WTC11 (cell line): ENCODE measurements around the gene ANKMY1. TPM values are rescaled to one million over a fixed set of nuclear protein-coding genes. Genes with fewer than 3 reads are reported as not detected.

Experiments used
- ATAC-seq: fragments of 200-7000 bp; cut with Tn5 transposase; 2 replicates; pipeline ENCODE4 v1.10.0; 2021; ENCODE audit warnings: mild to moderate bottlenecking, moderate library complexity
- CTCF ChIA-PET: fragments of 300-600 bp; sonication (Branson Sonifier 250); formaldehyde crosslinking; loops from one replicate; lab custom pipeline; 2021; ENCODE audit warnings: antibody characterized with exemption; lab: Charles Lee
- POLR2A ChIA-PET: fragments of 350-600 bp; sonication (Branson Sonifier 250); formaldehyde crosslinking; loops from one replicate; lab custom pipeline; 2021; ENCODE audit warnings: antibody characterized with exemption; lab: Charles Lee
- DNase-seq: peaks from one replicate; pipeline ENCODE4 v3.0.0; 2021; ENCODE audit warnings: low spot score
- H3K27ac Mint-ChIP-seq: 2 replicates; pipeline ENCODE4 v1.8.0; 2021; ENCODE audit warnings: mixed read lengths
- H3K27me3 Mint-ChIP-seq: 2 replicates; pipeline ENCODE4 v1.8.0; 2021; ENCODE audit warnings: low read depth, mild to moderate bottlenecking, moderate library complexity, mixed read lengths
- H3K36me3 Mint-ChIP-seq: 2 replicates; pipeline ENCODE4 v1.8.0; 2021; ENCODE audit warnings: mixed read lengths
- H3K4me1 Mint-ChIP-seq: 2 replicates; pipeline ENCODE4 v1.8.0; 2022; ENCODE audit warnings: mixed read lengths
- H3K4me3 Mint-ChIP-seq: 2 replicates; pipeline ENCODE4 v1.8.0; 2021; ENCODE audit warnings: mild to moderate bottlenecking, moderate library complexity, mixed read lengths
- H3K9me3 Mint-ChIP-seq: 2 replicates; pipeline ENCODE4 v1.8.0; 2021; ENCODE audit warnings: mixed read lengths
- EMX1 ChIP-seq: fragments of 250-450 bp; sonication (Bioruptor Pico); IDR thresholded peaks from 2 replicates; pipeline ENCODE4 v1.8.0; 2021; ENCODE audit warnings: mild to moderate bottlenecking
- GABPB1 ChIP-seq: sonication (generic); formaldehyde crosslinking; IDR thresholded peaks from 2 replicates; pipeline ENCODE4 v1.8.1; 2023; ENCODE audit warnings: mild to moderate bottlenecking, missing genetic modification reagents
- NFE2L1 ChIP-seq: sonication (generic); formaldehyde crosslinking; IDR thresholded peaks from 2 replicates; pipeline ENCODE4 v1.8.1; 2023; ENCODE audit warnings: missing genetic modification reagents
- RELA ChIP-seq: sonication (generic); formaldehyde crosslinking; IDR thresholded peaks from 2 replicates; pipeline ENCODE4 v1.8.1; 2022; ENCODE audit warnings: missing genetic modification reagents, mild to moderate bottlenecking, borderline replicate concordance
- SMAD4 ChIP-seq: sonication (generic); formaldehyde crosslinking; IDR thresholded peaks from 2 replicates; pipeline ENCODE4 v1.8.0; 2022; ENCODE audit warnings: mild to moderate bottlenecking, missing genetic modification reagents
- TEAD1 ChIP-seq: sonication (generic); formaldehyde crosslinking; IDR thresholded peaks from 2 replicates; pipeline ENCODE4 v1.8.0; 2022; ENCODE audit warnings: mild to moderate bottlenecking, missing genetic modification reagents
- ZNF138 ChIP-seq: sonication (generic); formaldehyde crosslinking; conservative IDR thresholded peaks from 2 replicates; pipeline ENCODE4 v1.8.1; 2022; ENCODE audit warnings: mild to moderate bottlenecking, moderate library complexity, missing genetic modification reagents
- ZNF232 ChIP-seq: sonication (generic); formaldehyde crosslinking; IDR thresholded peaks from 2 replicates; pipeline ENCODE4 v1.8.0; 2022; ENCODE audit warnings: mild to moderate bottlenecking, missing genetic modification reagents
- ZNF317 ChIP-seq: sonication (generic); formaldehyde crosslinking; IDR thresholded peaks from 2 replicates; pipeline ENCODE4 v1.8.1; 2023; ENCODE audit warnings: low read depth, mild to moderate bottlenecking, moderate library complexity, missing genetic modification reagents, borderline replicate concordance
- ZNF416 ChIP-seq: fragments of 250-450 bp; sonication (Bioruptor Pico); IDR thresholded peaks from 2 replicates; pipeline ENCODE4 v1.9.0; 2021; ENCODE audit warnings: mild to moderate bottlenecking, inconsistent platforms
- total RNA-seq: library from RNA; stranded (reverse); gene quantifications from 3 replicates; pipeline ENCODE4 v1.2.3, GENCODE V29; 2021
- TF ChIP-seq, protein P1 (sequence below): sonication (generic); formaldehyde crosslinking; IDR thresholded peaks from 2 replicates; pipeline ENCODE4 v1.8.0; 2022; ENCODE audit warnings: mild to moderate bottlenecking, missing genetic modification reagents
- TF ChIP-seq, protein P2 (sequence below): sonication (generic); formaldehyde crosslinking; IDR thresholded peaks from 2 replicates; pipeline ENCODE4 v1.8.1; 2023; ENCODE audit warnings: mild to moderate bottlenecking, missing genetic modification reagents, moderate library complexity
- TF ChIP-seq, protein P3 (sequence below): sonication (generic); formaldehyde crosslinking; IDR thresholded peaks from 2 replicates; pipeline ENCODE4 v1.8.1; 2023; ENCODE audit warnings: mild to moderate bottlenecking, missing genetic modification reagents, moderate library complexity
- TF ChIP-seq, protein P4 (sequence below): sonication (generic); formaldehyde crosslinking; IDR thresholded peaks from 2 replicates; pipeline ENCODE4 v1.8.1; 2023; ENCODE audit warnings: mild to moderate bottlenecking, missing genetic modification reagents
- TF ChIP-seq, protein P5 (sequence below): sonication (generic); formaldehyde crosslinking; IDR thresholded peaks from 2 replicates; pipeline ENCODE4 v1.8.1; 2023; ENCODE audit warnings: mild to moderate bottlenecking, missing genetic modification reagents, borderline replicate concordance
- TF ChIP-seq, protein P6 (sequence below): sonication (generic); formaldehyde crosslinking; IDR thresholded peaks from 2 replicates; pipeline ENCODE4 v1.8.0; 2022; ENCODE audit warnings: mild to moderate bottlenecking, missing genetic modification reagents
- TF ChIP-seq, protein P7 (sequence below): sonication (generic); formaldehyde crosslinking; IDR thresholded peaks from 2 replicates; pipeline ENCODE4 v1.8.1; 2022; ENCODE audit warnings: missing genetic modification reagents, borderline replicate concordance
- TF ChIP-seq, protein P8 (sequence below): fragments of 250-450 bp; sonication (Bioruptor Pico); conservative IDR thresholded peaks from 2 replicates; pipeline ENCODE4 v1.9.0; 2021; ENCODE audit warnings: mild to moderate bottlenecking
- TF ChIP-seq, protein P9 (sequence below): sonication (generic); formaldehyde crosslinking; IDR thresholded peaks from 2 replicates; pipeline ENCODE4 v1.8.0; 2022; ENCODE audit warnings: missing genetic modification reagents

The ANKMY1 gene
- total RNA-seq, 1 experiment from 2014 or later = 4.6 TPM

DNA sequence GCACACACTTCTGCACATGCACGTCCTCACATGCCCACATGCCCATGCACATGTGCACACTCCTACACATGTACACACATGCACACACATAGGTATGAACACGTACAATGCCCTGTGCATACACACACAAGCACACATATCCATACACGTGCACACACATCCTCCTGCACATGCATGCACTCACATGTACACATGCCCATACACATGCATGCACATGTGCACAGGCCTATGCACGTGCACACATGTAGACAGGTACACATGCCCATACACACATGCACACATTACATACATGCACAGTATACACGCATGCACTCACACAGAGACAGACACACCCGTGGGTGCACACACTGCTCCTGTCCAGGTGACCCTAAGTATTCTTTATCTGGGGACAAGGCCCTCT is 88.0 kb downstream of the ANKMY1 start (continued):
- TF ChIP-seq ZNF232 (CRISPR knock-in tag) (no peak), NFE2L1 (no peak), SMAD4 (CRISPR knock-in tag) (no peak), RELA (CRISPR knock-in tag) (no peak), GABPB1 (CRISPR knock-in tag) (no peak), ZNF416 (CRISPR knock-in tag) (no peak), ZNF317 (CRISPR knock-in tag) (no peak)
- TF ChIP-seq, protein P1, sequence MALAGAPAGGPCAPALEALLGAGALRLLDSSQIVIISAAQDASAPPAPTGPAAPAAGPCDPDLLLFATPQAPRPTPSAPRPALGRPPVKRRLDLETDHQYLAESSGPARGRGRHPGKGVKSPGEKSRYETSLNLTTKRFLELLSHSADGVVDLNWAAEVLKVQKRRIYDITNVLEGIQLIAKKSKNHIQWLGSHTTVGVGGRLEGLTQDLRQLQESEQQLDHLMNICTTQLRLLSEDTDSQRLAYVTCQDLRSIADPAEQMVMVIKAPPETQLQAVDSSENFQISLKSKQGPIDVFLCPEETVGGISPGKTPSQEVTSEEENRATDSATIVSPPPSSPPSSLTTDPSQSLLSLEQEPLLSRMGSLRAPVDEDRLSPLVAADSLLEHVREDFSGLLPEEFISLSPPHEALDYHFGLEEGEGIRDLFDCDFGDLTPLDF (CRISPR knock-in tag) = no peak
- TF ChIP-seq, protein P2, sequence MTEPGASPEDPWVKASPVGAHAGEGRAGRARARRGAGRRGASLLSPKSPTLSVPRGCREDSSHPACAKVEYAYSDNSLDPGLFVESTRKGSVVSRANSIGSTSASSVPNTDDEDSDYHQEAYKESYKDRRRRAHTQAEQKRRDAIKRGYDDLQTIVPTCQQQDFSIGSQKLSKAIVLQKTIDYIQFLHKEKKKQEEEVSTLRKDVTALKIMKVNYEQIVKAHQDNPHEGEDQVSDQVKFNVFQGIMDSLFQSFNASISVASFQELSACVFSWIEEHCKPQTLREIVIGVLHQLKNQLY (CRISPR knock-in tag) = no peak
- TF ChIP-seq, protein P3, sequence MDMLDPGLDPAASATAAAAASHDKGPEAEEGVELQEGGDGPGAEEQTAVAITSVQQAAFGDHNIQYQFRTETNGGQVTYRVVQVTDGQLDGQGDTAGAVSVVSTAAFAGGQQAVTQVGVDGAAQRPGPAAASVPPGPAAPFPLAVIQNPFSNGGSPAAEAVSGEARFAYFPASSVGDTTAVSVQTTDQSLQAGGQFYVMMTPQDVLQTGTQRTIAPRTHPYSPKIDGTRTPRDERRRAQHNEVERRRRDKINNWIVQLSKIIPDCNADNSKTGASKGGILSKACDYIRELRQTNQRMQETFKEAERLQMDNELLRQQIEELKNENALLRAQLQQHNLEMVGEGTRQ (CRISPR knock-in tag) = no peak
- TF ChIP-seq, protein P4, sequence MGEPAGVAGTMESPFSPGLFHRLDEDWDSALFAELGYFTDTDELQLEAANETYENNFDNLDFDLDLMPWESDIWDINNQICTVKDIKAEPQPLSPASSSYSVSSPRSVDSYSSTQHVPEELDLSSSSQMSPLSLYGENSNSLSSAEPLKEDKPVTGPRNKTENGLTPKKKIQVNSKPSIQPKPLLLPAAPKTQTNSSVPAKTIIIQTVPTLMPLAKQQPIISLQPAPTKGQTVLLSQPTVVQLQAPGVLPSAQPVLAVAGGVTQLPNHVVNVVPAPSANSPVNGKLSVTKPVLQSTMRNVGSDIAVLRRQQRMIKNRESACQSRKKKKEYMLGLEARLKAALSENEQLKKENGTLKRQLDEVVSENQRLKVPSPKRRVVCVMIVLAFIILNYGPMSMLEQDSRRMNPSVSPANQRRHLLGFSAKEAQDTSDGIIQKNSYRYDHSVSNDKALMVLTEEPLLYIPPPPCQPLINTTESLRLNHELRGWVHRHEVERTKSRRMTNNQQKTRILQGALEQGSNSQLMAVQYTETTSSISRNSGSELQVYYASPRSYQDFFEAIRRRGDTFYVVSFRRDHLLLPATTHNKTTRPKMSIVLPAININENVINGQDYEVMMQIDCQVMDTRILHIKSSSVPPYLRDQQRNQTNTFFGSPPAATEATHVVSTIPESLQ (CRISPR knock-in tag) = no peak
- TF ChIP-seq, protein P5, sequence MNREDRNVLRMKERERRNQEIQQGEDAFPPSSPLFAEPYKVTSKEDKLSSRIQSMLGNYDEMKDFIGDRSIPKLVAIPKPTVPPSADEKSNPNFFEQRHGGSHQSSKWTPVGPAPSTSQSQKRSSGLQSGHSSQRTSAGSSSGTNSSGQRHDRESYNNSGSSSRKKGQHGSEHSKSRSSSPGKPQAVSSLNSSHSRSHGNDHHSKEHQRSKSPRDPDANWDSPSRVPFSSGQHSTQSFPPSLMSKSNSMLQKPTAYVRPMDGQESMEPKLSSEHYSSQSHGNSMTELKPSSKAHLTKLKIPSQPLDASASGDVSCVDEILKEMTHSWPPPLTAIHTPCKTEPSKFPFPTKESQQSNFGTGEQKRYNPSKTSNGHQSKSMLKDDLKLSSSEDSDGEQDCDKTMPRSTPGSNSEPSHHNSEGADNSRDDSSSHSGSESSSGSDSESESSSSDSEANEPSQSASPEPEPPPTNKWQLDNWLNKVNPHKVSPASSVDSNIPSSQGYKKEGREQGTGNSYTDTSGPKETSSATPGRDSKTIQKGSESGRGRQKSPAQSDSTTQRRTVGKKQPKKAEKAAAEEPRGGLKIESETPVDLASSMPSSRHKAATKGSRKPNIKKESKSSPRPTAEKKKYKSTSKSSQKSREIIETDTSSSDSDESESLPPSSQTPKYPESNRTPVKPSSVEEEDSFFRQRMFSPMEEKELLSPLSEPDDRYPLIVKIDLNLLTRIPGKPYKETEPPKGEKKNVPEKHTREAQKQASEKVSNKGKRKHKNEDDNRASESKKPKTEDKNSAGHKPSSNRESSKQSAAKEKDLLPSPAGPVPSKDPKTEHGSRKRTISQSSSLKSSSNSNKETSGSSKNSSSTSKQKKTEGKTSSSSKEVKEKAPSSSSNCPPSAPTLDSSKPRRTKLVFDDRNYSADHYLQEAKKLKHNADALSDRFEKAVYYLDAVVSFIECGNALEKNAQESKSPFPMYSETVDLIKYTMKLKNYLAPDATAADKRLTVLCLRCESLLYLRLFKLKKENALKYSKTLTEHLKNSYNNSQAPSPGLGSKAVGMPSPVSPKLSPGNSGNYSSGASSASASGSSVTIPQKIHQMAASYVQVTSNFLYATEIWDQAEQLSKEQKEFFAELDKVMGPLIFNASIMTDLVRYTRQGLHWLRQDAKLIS (CRISPR knock-in tag) = no peak
- TF ChIP-seq, protein P6, sequence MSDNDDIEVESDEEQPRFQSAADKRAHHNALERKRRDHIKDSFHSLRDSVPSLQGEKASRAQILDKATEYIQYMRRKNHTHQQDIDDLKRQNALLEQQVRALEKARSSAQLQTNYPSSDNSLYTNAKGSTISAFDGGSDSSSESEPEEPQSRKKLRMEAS (CRISPR knock-in tag) = no peak
- TF ChIP-seq, all 79 proteins: peak for 0

DNA sequence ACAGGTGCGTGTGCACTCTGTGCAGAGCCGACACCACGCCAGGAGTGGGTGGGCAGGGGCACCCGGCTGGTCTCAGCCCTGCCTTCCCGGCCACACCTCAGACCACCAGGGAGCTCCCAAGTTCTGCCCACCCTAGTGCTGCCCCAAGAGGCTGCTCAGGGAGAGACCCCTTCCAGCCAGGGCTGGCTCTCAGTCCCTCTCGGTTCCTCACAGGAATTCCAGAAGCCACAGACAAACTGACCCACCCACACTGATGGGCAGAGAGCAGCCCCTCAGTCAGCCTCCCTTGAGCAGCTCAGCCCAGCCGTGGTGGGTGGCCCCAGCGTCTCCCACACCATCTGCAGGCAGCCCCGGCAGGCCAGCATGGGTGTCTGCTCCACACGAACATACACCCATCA is 88.5 kb downstream of the ANKMY1 start:
- H3K36me3 Mint-ChIP-seq = peaks cover 6% of the 10 kb centered on the region
- DNase-seq (peak; percentile 22), ATAC-seq (peak; percentile 68)
- no peak overlapping the region for H3K27ac Mint-ChIP-seq
- POLR2A ChIA-PET = no interaction called here
- CTCF ChIA-PET = interaction anchor here (0.6 to 1.1 kb wide), 5 partner anchors 13 to 236 kb away, joined by 3 to 6 read pairs (median 4); no protein-coding TSS in a partner anchor
- no peak overlapping the region for H3K4me3 Mint-ChIP-seq
- peaks cover 9% of the 10 kb centered on the region for H3K9me3 Mint-ChIP-seq
- no peaks in the 10 kb centered on the region for H3K4me1 Mint-ChIP-seq
- H3K27me3 Mint-ChIP-seq = peaks cover 36% of the 10 kb centered on the region
- TF ChIP-seq EMX1 (no peak), TEAD1 (CRISPR knock-in tag) (no peak), ZNF138 (CRISPR knock-in tag) (no peak)
- TF ChIP-seq, protein P7, sequence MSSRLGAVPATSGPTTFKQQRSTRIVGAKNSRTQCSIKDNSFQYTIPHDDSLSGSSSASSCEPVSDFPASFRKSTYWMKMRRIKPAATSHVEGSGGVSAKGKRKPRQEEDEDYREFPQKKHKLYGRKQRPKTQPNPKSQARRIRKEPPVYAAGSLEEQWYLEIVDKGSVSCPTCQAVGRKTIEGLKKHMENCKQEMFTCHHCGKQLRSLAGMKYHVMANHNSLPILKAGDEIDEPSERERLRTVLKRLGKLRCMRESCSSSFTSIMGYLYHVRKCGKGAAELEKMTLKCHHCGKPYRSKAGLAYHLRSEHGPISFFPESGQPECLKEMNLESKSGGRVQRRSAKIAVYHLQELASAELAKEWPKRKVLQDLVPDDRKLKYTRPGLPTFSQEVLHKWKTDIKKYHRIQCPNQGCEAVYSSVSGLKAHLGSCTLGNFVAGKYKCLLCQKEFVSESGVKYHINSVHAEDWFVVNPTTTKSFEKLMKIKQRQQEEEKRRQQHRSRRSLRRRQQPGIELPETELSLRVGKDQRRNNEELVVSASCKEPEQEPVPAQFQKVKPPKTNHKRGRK (CRISPR knock-in tag) = no peak
- TF ChIP-seq, protein P8, sequence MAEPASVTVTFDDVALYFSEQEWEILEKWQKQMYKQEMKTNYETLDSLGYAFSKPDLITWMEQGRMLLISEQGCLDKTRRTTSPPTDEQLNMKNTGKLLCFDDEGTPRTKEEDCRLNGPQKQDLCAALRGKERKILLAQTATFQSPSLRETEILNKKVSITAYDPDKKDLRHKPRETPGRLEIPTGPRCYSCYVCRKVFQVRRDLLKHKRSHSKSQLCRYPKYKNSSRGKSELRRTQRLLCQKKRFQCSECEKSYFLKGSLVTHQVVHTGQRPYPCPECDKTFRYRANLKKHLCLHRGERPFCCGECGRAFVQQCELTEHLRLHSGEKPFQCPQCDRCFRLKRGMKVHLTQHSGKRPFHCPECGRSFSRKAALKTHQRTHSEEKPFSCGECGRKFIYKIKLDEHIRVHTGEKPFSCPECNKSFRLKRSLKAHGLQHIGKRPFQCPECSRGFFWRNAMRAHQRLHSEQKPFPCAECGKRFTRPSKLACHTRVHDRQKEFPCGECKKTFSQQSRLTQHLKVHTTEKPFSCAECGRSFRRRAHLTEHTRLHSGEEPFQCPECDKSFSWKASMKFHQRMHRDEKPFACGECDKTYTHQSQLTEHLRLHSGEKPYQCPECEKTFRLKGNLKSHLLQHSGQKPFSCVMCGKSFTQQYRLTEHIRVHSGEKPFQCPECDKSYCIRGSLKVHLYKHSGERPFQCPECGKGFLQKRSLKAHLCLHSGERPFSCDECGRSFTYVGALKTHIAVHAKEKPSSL = no peak
- TF ChIP-seq, protein P9, sequence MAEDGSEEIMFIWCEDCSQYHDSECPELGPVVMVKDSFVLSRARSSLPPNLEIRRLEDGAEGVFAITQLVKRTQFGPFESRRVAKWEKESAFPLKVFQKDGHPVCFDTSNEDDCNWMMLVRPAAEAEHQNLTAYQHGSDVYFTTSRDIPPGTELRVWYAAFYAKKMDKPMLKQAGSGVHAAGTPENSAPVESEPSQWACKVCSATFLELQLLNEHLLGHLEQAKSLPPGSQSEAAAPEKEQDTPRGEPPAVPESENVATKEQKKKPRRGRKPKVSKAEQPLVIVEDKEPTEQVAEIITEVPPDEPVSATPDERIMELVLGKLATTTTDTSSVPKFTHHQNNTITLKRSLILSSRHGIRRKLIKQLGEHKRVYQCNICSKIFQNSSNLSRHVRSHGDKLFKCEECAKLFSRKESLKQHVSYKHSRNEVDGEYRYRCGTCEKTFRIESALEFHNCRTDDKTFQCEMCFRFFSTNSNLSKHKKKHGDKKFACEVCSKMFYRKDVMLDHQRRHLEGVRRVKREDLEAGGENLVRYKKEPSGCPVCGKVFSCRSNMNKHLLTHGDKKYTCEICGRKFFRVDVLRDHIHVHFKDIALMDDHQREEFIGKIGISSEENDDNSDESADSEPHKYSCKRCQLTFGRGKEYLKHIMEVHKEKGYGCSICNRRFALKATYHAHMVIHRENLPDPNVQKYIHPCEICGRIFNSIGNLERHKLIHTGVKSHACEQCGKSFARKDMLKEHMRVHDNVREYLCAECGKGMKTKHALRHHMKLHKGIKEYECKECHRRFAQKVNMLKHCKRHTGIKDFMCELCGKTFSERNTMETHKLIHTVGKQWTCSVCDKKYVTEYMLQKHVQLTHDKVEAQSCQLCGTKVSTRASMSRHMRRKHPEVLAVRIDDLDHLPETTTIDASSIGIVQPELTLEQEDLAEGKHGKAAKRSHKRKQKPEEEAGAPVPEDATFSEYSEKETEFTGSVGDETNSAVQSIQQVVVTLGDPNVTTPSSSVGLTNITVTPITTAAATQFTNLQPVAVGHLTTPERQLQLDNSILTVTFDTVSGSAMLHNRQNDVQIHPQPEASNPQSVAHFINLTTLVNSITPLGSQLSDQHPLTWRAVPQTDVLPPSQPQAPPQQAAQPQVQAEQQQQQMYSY = no peak
